ENCODE measurements around the gene KIF1A. TPM values are rescaled to one million over a fixed set of nuclear protein-coding genes. Genes with fewer than 3 reads are reported as not detected.

KIF1A gene, protein sequence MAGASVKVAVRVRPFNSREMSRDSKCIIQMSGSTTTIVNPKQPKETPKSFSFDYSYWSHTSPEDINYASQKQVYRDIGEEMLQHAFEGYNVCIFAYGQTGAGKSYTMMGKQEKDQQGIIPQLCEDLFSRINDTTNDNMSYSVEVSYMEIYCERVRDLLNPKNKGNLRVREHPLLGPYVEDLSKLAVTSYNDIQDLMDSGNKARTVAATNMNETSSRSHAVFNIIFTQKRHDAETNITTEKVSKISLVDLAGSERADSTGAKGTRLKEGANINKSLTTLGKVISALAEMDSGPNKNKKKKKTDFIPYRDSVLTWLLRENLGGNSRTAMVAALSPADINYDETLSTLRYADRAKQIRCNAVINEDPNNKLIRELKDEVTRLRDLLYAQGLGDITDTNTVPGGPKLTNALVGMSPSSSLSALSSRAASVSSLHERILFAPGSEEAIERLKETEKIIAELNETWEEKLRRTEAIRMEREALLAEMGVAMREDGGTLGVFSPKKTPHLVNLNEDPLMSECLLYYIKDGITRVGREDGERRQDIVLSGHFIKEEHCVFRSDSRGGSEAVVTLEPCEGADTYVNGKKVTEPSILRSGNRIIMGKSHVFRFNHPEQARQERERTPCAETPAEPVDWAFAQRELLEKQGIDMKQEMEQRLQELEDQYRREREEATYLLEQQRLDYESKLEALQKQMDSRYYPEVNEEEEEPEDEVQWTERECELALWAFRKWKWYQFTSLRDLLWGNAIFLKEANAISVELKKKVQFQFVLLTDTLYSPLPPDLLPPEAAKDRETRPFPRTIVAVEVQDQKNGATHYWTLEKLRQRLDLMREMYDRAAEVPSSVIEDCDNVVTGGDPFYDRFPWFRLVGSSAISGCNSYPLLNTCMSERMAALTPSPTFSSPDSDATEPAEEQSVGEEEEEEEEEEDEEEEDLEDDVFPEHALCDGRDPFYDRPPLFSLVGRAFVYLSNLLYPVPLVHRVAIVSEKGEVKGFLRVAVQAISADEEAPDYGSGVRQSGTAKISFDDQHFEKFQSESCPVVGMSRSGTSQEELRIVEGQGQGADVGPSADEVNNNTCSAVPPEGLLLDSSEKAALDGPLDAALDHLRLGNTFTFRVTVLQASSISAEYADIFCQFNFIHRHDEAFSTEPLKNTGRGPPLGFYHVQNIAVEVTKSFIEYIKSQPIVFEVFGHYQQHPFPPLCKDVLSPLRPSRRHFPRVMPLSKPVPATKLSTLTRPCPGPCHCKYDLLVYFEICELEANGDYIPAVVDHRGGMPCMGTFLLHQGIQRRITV (N-terminal part only)
- polyA plus RNA-seq (2012; ENCODE audit: insufficient read length, low read depth): 0.48 TPM

DNA sequence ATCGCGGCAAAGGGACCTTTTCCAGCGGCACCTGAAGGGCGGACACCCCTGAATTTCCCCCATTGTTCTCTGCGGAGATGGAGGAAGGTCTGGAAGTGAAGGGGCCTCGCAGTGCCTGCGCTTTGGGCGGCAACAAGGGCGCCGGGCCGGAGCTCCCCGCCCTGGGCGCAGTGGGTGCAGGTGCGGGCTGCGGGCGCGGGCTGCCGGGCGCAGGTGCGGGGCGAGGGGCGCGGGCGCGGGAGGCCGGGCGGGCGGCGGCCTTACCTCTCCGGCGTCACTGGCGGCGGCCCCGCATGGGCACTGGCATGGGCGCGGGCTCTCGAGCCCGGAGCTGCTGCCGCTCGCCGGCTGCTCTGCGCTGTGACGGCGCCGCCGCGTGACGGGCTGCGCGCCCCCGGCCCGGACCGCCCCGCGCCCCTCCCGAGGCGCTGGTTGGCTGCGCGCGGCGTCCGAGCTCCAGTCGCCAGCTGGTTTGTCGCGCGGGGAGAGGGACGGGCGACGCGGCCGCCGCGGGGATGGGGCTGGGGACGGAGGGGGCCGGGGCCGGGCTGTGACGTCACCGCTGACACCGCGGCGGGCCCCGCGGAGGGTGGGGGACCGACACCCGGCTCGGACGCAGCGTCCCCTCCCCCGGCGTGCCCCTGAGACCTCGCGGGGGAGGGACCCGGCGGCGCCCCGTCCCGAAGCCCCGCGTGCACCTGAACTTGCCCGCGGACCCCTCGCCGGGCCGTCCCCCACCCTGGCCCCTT is at the start of gene KIF1A:
TSS of gene KIF1A (minus strand) at position 362 of the 749 bp plus-strand sequence. CDS start 22,467 bp downstream, outside the sequence.
- TF ChIP-seq SIN3A (IDR thresholded peaks at IDR 0.05; ENCODE audit: borderline replicate concordance, insufficient read depth, low read length) (no peak), FOXP2 (optimal IDR thresholded peaks at IDR 0.05; ENCODE audit: borderline replicate concordance, extremely low read depth, extremely low read length, insufficient read depth) (no peak), TAF1 (IDR thresholded peaks at IDR 0.05; ENCODE audit: borderline replicate concordance, insufficient read depth, low read length) (no peak), POLR2AphosphoS5 (IDR thresholded peaks at IDR 0.05; ENCODE audit: low read depth, low read length) (no peak)
- TF ChIP-seq, protein P1, sequence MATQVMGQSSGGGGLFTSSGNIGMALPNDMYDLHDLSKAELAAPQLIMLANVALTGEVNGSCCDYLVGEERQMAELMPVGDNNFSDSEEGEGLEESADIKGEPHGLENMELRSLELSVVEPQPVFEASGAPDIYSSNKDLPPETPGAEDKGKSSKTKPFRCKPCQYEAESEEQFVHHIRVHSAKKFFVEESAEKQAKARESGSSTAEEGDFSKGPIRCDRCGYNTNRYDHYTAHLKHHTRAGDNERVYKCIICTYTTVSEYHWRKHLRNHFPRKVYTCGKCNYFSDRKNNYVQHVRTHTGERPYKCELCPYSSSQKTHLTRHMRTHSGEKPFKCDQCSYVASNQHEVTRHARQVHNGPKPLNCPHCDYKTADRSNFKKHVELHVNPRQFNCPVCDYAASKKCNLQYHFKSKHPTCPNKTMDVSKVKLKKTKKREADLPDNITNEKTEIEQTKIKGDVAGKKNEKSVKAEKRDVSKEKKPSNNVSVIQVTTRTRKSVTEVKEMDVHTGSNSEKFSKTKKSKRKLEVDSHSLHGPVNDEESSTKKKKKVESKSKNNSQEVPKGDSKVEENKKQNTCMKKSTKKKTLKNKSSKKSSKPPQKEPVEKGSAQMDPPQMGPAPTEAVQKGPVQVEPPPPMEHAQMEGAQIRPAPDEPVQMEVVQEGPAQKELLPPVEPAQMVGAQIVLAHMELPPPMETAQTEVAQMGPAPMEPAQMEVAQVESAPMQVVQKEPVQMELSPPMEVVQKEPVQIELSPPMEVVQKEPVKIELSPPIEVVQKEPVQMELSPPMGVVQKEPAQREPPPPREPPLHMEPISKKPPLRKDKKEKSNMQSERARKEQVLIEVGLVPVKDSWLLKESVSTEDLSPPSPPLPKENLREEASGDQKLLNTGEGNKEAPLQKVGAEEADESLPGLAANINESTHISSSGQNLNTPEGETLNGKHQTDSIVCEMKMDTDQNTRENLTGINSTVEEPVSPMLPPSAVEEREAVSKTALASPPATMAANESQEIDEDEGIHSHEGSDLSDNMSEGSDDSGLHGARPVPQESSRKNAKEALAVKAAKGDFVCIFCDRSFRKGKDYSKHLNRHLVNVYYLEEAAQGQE (IDR thresholded peaks at IDR 0.05; ENCODE audit: insufficient read depth in 1 of 2, low read depth in 2 of 2, low read length in 2 of 2): no peak

DNA sequence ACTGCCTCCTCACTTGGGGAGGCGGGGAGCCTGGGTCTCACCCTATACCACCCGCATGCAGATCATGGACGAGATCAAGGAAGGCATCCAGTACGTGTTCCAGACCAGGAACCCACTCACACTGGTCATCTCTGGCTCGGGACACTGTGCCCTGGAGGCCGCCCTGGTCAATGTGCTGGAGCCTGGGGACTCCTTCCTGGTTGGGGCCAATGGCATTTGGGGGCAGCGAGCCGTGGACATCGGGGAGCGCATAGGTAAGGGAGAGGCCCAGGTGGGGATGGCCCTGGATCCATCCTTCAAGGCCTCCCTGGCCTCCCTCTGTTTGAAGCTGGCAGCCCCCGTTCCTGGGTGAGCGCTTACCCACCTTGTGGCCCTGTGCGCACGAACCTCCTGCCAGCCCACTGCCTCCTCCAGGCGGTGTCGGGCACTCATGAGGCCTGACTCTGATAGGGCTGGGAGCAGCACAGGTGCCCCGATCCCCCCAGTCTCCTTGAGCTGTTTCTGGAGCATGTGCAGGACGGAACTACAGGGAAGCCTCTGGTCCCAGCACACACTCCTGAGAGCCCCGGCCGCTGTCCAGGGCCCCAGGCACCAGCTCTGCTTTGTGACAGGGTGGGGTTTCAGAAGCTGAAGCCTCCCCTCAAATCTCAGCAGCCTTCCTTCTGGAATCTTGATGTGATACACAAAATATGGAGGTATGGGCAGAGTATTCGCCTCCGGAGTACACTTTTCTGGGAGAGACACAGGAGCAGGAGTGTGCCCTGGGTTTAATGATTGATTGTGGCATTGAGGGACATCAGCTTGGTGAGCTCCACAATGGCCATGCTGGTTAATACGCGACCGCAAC is 49.3 kb upstream of the KIF1A start:
- TF ChIP-seq, protein P1 (IDR thresholded peaks at IDR 0.05; ENCODE audit: insufficient read depth in 1 of 2, low read depth in 2 of 2, low read length in 2 of 2): no peak
- TF ChIP-seq POLR2AphosphoS5 (IDR thresholded peaks at IDR 0.05; ENCODE audit: low read depth, low read length): no peak
- TF ChIP-seq SIN3A (IDR thresholded peaks at IDR 0.05; ENCODE audit: borderline replicate concordance, insufficient read depth, low read length): no peak
- TF ChIP-seq FOXP2 (optimal IDR thresholded peaks at IDR 0.05; ENCODE audit: borderline replicate concordance, extremely low read depth, extremely low read length, insufficient read depth): no peak
- TF ChIP-seq TAF1 (IDR thresholded peaks at IDR 0.05; ENCODE audit: borderline replicate concordance, insufficient read depth, low read length): no peak

DNA sequence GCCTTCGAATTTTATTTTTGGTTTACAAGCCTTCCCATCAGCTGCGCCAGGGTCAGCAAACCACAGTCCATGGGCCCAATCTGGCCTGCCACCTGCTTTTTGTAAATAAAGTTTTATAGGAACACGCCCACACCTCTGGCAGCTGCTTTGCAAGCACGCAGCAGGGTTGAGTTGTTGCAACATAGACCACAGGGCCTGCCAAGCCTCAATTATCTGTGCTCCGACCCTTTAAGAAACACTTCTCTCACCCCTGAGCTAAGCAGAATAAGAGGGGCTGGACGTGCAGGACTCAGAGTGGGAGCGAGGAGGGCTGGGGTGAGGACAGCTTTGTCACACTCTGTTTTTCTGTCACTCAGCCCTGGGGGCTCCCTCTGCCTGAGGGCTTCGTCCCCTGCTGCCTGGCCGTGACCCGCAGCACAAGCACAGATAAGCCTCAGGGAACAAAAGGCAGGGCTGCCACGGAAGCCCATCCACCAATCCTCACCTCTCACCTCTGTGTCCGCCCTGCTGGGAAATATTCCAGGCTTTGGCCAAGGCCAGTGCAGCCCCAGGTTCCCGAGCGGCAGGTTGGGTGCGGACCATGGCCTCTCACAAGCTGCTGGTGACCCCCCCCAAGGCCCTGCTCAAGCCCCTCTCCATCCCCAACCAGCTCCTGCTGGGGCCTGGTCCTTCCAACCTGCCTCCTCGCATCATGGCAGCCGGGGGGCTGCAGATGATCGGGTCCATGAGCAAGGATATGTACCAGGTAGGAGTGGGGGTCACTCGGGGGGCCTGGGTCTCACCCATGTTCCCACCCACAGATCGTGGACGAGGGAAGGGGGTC is 48.5 kb upstream of the KIF1A start, which contains the start of gene AGXT:
TSS of gene AGXT (plus strand) at position 539 of the 823 bp plus-strand sequence. CDS start at position 581, 42 bp downstream.
- no peak for TF ChIP-seq SIN3A (IDR thresholded peaks at IDR 0.05; ENCODE audit: borderline replicate concordance, insufficient read depth, low read length)
- TF ChIP-seq TAF1 (IDR thresholded peaks at IDR 0.05; ENCODE audit: borderline replicate concordance, insufficient read depth, low read length): no peak
- no peak for TF ChIP-seq POLR2AphosphoS5 (IDR thresholded peaks at IDR 0.05; ENCODE audit: low read depth, low read length)
- no peak for TF ChIP-seq FOXP2 (optimal IDR thresholded peaks at IDR 0.05; ENCODE audit: borderline replicate concordance, extremely low read depth, extremely low read length, insufficient read depth)
- TF ChIP-seq, protein P1 (IDR thresholded peaks at IDR 0.05; ENCODE audit: insufficient read depth in 1 of 2, low read depth in 2 of 2, low read length in 2 of 2): no peak
